ENCODE data around the gene NPBWR2.

GRCh38 chr20:64116541-64117431, 9.4 kb upstream of the NPBWR2 start:
- TF ChIP-seq FOXA2 (IDR thresholded peaks at IDR 0.05), result no peak
- no peak for TF ChIP-seq ZBTB33 (IDR thresholded peaks at IDR 0.05)
- TF ChIP-seq, protein P1, sequence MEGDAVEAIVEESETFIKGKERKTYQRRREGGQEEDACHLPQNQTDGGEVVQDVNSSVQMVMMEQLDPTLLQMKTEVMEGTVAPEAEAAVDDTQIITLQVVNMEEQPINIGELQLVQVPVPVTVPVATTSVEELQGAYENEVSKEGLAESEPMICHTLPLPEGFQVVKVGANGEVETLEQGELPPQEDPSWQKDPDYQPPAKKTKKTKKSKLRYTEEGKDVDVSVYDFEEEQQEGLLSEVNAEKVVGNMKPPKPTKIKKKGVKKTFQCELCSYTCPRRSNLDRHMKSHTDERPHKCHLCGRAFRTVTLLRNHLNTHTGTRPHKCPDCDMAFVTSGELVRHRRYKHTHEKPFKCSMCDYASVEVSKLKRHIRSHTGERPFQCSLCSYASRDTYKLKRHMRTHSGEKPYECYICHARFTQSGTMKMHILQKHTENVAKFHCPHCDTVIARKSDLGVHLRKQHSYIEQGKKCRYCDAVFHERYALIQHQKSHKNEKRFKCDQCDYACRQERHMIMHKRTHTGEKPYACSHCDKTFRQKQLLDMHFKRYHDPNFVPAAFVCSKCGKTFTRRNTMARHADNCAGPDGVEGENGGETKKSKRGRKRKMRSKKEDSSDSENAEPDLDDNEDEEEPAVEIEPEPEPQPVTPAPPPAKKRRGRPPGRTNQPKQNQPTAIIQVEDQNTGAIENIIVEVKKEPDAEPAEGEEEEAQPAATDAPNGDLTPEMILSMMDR (IDR thresholded peaks at IDR 0.05; ENCODE audit: low read depth, low read length, missing input control), result no peak
- no peak for TF ChIP-seq ATF3 (IDR thresholded peaks at IDR 0.05)
- TF ChIP-seq JUND (IDR thresholded peaks at IDR 0.05), result no peak
- TF ChIP-seq GABPA (IDR thresholded peaks at IDR 0.05 in 1 of 2, conservative IDR thresholded peaks at IDR 0.05 in 1 of 2), result no peak
- TF ChIP-seq RAD21 (IDR thresholded peaks at IDR 0.05), result no peak
- no peak for TF ChIP-seq TAF1 (conservative IDR thresholded peaks at IDR 0.05)
- no peak for TF ChIP-seq SP1 (IDR thresholded peaks at IDR 0.05)
- TF ChIP-seq MAX (IDR thresholded peaks at IDR 0.05), result no peak
- no peak for TF ChIP-seq YY1 (IDR thresholded peaks at IDR 0.05)
- no peak for TF ChIP-seq EGR1 (IDR thresholded peaks at IDR 0.05; ENCODE audit: low read depth in 2 of 2)
- no peak for TF ChIP-seq REST (IDR thresholded peaks at IDR 0.05)
- TF ChIP-seq NR2F2 (IDR thresholded peaks at IDR 0.05), result no peak

Data from liver (tissue), 3 donors.